ENCODE data around the gene CDON. TPM values are rescaled to one million over a fixed set of nuclear protein-coding genes. Genes with fewer than 3 reads are reported as not detected.

CDON gene
- polyA plus RNA-seq, 1 of the 3 experiments (the other 2 are of a cell fraction): 3.7 TPM

DNA sequence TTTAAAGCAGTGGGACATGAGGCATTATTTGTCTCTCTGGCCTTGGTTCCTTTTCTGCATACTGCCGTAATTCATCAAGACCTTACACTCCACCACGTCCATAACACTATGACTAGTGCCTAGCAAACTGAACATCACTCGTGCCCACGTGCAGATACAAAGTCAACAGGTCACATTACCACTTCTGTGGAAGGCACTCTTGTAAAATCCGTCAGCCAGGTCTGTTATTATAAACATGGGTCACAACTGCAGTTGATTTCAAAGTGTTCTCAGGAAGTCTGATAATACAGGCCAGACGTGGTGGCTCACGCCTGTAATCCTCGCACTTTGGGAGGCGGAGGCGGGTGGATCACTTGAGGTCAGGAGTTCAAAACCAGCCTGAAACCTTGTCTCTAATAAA, 102.7 kb downstream of the CDON start:
- ChIA-PET POLR2A (no interaction called here), CTCF (interaction anchor here (1.0 kb wide), 1 partner anchor 92 kb away, joined by 3 read pairs; no protein-coding TSS in a partner anchor)
- Histone ChIP-seq H3K9me2 (no peaks in the 10 kb centered on the region), H3K9me3 (no peaks in the 10 kb centered on the region), H3F3A (replicated peaks; ENCODE audit: insufficient read depth) (no peaks in the 10 kb centered on the region), H3K36me3 (replicated peaks in 1 of 2; ENCODE audit: control insufficient read depth in 1 of 2, insufficient read depth in 2 of 2, low read length in 1 of 2) (peaks cover 0 to 38% of the 10 kb centered on the region in 2 experiments), H3K9ac (no peak overlapping the region), H3K27ac (ENCODE audit: low read depth in 2 of 2, low read length in 1 of 2) (no peak overlapping the region), H2AFZ (ENCODE audit: low read depth) (no peak overlapping the region), H3K4me2 (no peak overlapping the region), H3K4me3 (ENCODE audit: low read depth in 2 of 2, low read length in 1 of 2) (no peak overlapping the region), H3K79me2 (ENCODE audit: insufficient read depth) (no peaks in the 10 kb centered on the region), H4K20me1 (ENCODE audit: insufficient read depth) (no peaks in the 10 kb centered on the region), H3K27me3 (ENCODE audit: insufficient read depth) (no peaks in the 10 kb centered on the region), H3K4me1 (ENCODE audit: control insufficient read depth in 1 of 2, insufficient read depth in 2 of 2, low read depth in 1 of 2, low read length in 1 of 2) (no peaks in the 10 kb centered on the region; a peak in 2 of 4 replicates)
- TF ChIP-seq, protein P1, sequence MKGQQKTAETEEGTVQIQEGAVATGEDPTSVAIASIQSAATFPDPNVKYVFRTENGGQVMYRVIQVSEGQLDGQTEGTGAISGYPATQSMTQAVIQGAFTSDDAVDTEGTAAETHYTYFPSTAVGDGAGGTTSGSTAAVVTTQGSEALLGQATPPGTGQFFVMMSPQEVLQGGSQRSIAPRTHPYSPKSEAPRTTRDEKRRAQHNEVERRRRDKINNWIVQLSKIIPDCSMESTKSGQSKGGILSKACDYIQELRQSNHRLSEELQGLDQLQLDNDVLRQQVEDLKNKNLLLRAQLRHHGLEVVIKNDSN (IDR thresholded peaks at IDR 0.05; ENCODE audit: borderline replicate concordance, low read depth): no peak
- TF ChIP-seq RXRA (IDR thresholded peaks at IDR 0.05; ENCODE audit: borderline replicate concordance, low read depth): no peak
- no peak for TF ChIP-seq TCF12 (IDR thresholded peaks at IDR 0.05)
- no peak for TF ChIP-seq MEF2A (IDR thresholded peaks at IDR 0.05; ENCODE audit: borderline replicate concordance, low read depth)
- no peak for TF ChIP-seq GABPA (IDR thresholded peaks at IDR 0.05; ENCODE audit: low read depth)
- TF ChIP-seq FOXJ3 (CRISPR knock-in tag; IDR thresholded peaks at IDR 0.05): no peak
- TF ChIP-seq YY1 (IDR thresholded peaks at IDR 0.05; ENCODE audit: low read depth): no peak
- TF ChIP-seq TEAD4 (IDR thresholded peaks at IDR 0.05; ENCODE audit: borderline replicate concordance, insufficient read depth): no peak
- no peak for DNase-seq
- WGBS (ENCODE audit: low lambda C conversion rate): 94% methylated on average over 10 of the region's 10 CpGs

GRCh38 chr11:125959511-125959910, 103.2 kb downstream of the CDON start:
- no peaks in the 10 kb centered on the region for H3F3A ChIP-seq (replicated peaks; ENCODE audit: insufficient read depth)
- H3K9ac ChIP-seq: no peak overlapping the region
- no peak overlapping the region for H2AFZ ChIP-seq (ENCODE audit: low read depth)
- no peaks in the 10 kb centered on the region for H3K27me3 ChIP-seq (ENCODE audit: insufficient read depth)
- ChIA-PET CTCF (interaction anchor here (0.9 to 1.0 kb wide), 2 partner anchors 12 to 92 kb away, joined by 3 to 4 read pairs; no protein-coding TSS in a partner anchor), POLR2A (no interaction called here)
- H3K4me3 ChIP-seq (ENCODE audit: low read depth in 2 of 2, low read length in 1 of 2): no peak overlapping the region
- 92% methylated on average over 6 of the region's 6 CpGs for WGBS (ENCODE audit: low lambda C conversion rate)
- no peaks in the 10 kb centered on the region; a peak in 2 of 4 replicates for H3K4me1 ChIP-seq (ENCODE audit: control insufficient read depth in 1 of 2, insufficient read depth in 2 of 2, low read depth in 1 of 2, low read length in 1 of 2)
- DNase-seq: no peak
- no peaks in the 10 kb centered on the region for H4K20me1 ChIP-seq (ENCODE audit: insufficient read depth)
- H3K36me3 ChIP-seq (replicated peaks in 1 of 2; ENCODE audit: control insufficient read depth in 1 of 2, insufficient read depth in 2 of 2, low read length in 1 of 2): peaks cover 0 to 38% of the 10 kb centered on the region in 2 experiments
- no peak for TF ChIP-seq MXI1 (IDR thresholded peaks at IDR 0.05; ENCODE audit: low read depth, low read length)
- TF ChIP-seq, protein P1 (IDR thresholded peaks at IDR 0.05; ENCODE audit: borderline replicate concordance, low read depth): no peak
- no peak for TF ChIP-seq MEF2A (IDR thresholded peaks at IDR 0.05; ENCODE audit: borderline replicate concordance, low read depth)
- TF ChIP-seq EZH2phosphoT487 (IDR thresholded peaks at IDR 0.05; ENCODE audit: borderline replicate concordance, low read depth): no peak
- no peak for TF ChIP-seq NRF1 (IDR thresholded peaks at IDR 0.05; ENCODE audit: low read depth, low read length)
- no peak for TF ChIP-seq REST (IDR thresholded peaks at IDR 0.05; ENCODE audit: low read depth, low read length)
- TF ChIP-seq, protein P2, sequence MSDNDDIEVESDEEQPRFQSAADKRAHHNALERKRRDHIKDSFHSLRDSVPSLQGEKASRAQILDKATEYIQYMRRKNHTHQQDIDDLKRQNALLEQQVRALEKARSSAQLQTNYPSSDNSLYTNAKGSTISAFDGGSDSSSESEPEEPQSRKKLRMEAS (IDR thresholded peaks at IDR 0.05; ENCODE audit: low read depth): no peak
- TF ChIP-seq TEAD4 (IDR thresholded peaks at IDR 0.05; ENCODE audit: borderline replicate concordance, insufficient read depth): no peak
- no peak for TF ChIP-seq RCOR1 (IDR thresholded peaks at IDR 0.05; ENCODE audit: low read length)
- no peak overlapping the region for H3K27ac ChIP-seq (ENCODE audit: low read depth in 2 of 2, low read length in 1 of 2)
- H3K79me2 ChIP-seq (ENCODE audit: insufficient read depth): no peaks in the 10 kb centered on the region
- no peaks in the 10 kb centered on the region for H3K9me3 ChIP-seq
- no peaks in the 10 kb centered on the region for H3K9me2 ChIP-seq
- no peak overlapping the region for H3K4me2 ChIP-seq
